GM18873 (cell line): Measurements from ENCODE around the gene APEH.

ENCODE experiments used
- ATAC-seq: cut with Tn5 transposase; IDR thresholded peaks from one replicate; pipeline ENCODE4 v1.9.1; 2021; ENCODE audit warnings: mild to moderate bottlenecking, moderate library complexity, moderate number of reproducible peaks; ENCODE audit not compliant: unreplicated experiment, low FRiP score

The APEH gene

DNA sequence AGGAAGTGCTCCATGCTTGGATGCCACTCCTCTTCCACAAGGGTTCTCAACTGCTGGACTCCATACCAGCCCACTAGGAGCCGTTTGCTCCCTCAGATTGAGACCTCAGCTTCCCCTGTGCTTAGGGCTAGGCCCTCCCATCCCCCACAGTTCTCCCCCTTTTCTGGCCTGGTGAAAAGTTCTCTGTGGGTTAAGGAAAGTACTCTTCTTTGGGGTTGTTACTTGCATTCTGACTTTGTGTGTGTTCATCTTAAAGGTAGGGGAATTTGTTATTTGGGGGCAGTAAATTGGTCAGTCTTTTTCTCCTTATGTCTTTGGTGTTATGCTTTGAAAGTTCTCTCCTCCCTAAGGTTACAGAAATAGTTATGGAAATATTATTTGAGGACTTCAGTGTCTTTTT is 24.0 kb upstream of the APEH start:
- no peak for ATAC-seq

- no peak for ATAC-seq
Measured at GRCh38 chr3:49650637-49651036, 23.5 kb upstream of the APEH start.

GRCh38 chr3:49652218-49652902 is 21.8 kb upstream of the APEH start:
- ATAC-seq: no peak

DNA sequence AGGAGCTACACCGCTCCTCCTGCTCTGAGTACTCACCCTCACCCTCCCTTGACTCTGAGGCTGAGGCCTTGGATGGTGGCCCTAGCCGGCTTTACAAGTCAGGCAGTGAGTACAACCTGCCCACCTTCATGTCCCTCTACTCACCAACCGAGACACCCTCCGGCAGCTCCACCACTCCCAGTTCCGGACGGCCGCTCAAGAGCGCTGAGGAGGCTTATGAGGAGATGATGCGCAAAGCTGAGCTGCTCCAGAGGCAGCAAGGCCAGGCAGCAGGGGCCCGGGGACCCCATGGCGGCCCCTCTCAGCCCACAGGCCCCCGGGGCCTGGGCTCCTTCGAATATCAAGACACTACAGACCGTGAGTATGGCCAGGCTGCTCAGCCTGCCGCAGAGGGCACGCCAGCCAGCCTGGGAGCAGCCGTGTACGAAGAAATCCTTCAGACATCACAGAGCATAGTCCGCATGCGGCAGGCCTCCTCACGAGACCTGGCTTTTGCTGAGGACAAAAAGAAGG is 21.2 kb upstream of the APEH start:
- ATAC-seq: no peak

- ATAC-seq: no peak
Measured at GRCh38 chr3:49653621-49654020, 20.5 kb upstream of the APEH start.

DNA sequence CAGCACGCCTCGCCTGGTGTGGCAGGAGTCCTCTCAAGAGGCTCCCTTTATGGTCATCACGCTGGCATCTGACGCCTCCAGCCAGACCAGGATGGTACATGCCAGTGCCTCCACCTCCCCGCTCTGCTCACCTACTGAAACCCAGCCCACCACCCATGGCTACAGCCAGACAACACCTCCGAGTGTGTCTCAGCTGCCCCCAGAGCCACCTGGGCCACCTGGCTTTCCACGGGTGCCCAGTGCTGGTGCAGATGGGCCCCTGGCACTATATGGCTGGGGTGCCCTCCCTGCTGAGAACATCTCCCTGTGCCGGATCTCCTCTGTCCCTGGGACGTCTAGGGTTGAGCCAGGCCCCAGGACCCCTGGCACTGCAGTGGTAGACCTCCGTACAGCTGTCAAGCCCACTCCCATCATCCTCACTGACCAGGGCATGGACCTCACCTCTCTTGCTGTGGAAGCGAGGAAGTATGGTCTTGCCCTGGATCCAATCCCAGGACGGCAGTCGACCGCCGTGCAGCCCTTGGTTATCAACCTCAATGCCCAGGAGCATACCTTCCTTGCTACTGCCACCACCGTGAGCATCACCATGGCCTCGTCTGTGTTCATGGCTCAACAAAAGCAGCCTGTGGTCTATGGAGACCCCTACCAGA is 19.9 kb upstream of the APEH start:
- no peak for ATAC-seq

DNA sequence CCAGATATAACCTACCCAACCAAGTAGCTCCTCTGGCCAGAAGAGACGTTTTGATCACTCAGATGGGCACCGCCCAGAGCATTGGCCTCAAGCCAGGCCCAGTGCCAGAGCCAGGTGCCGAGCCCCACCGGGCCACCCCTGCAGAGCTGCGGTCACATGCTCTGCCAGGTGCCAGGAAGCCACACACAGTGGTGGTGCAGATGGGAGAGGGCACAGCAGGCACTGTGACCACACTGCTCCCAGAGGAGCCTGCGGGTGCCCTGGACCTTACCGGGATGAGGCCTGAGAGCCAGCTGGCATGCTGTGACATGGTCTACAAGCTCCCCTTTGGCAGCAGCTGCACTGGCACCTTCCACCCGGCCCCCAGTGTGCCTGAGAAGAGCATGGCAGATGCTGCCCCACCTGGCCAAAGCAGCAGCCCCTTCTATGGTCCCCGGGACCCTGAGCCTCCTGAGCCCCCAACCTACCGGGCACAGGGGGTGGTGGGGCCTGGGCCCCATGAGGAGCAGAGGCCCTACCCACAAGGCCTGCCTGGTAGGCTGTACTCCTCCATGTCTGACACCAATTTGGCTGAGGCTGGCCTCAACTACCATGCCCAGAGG is 19.1 kb upstream of the APEH start:
- no peak for ATAC-seq

DNA sequence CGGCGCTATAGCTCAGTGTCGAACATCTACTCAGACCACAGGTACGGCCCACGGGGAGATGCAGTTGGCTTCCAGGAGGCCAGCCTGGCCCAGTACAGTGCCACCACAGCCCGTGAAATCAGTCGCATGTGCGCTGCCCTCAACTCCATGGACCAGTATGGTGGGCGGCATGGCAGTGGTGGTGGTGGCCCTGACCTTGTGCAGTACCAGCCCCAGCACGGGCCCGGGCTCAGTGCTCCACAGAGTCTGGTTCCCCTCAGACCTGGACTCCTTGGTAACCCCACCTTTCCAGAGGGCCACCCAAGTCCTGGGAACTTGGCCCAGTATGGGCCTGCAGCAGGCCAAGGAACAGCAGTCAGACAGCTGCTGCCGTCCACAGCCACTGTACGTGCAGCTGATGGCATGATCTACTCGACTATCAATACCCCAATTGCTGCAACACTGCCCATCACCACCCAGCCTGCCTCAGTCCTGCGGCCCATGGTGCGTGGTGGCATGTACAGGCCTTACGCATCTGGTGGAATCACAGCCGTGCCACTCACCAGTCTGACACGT is 18.3 kb upstream of the APEH start:
- ATAC-seq: no peak

DNA sequence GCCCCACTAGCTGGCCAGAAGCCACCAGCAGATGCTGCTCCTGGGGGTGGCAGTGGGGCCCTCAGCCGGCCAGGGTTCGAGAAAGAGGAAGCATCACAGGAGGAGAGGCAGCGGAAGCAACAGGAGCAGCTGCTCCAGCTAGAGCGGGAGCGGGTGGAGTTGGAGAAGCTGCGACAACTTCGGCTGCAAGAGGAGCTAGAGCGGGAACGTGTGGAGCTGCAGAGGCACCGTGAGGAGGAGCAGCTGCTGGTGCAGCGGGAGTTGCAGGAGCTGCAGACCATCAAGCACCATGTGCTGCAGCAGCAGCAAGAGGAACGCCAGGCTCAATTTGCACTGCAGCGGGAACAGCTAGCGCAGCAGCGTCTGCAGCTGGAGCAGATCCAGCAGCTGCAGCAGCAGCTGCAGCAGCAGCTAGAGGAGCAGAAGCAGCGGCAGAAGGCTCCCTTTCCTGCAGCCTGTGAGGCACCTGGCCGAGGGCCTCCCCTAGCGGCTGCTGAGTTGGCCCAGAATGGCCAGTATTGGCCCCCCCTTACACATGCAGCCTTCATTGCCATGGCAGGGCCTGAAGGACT is 17.5 kb upstream of the APEH start:
- ATAC-seq: no peak

DNA sequence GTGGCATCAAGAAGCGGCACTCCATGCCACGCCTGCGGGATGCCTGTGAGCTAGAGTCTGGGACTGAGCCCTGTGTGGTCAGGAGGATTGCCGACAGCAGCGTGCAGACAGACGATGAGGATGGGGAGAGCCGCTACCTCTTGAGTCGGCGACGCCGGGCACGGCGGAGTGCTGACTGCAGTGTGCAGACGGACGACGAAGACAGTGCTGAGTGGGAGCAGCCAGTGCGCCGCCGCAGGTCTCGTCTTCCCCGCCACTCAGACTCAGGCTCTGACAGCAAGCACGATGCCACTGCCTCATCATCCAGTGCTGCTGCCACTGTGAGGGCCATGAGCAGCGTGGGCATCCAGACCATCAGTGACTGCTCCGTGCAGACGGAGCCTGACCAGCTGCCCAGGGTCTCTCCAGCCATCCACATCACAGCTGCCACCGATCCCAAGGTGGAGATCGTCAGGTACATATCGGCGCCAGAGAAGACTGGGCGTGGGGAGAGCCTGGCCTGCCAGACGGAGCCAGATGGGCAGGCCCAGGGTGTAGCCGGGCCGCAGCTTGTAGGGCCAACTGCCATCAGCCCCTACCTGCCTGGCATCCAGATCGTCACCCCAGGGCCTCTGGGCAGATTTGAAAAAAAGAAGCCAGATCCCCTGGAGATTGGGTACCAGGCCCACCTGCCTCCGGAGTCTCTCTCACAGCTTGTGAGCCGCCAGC is 16.8 kb upstream of the APEH start:
- no peak for ATAC-seq

- ATAC-seq: no peak
Measured at GRCh38 chr3:49658711-49659110, 15.4 kb upstream of the APEH start.

GRCh38 chr3:49659756-49660155 is 14.4 kb upstream of the APEH start:
- ATAC-seq: no peak

DNA sequence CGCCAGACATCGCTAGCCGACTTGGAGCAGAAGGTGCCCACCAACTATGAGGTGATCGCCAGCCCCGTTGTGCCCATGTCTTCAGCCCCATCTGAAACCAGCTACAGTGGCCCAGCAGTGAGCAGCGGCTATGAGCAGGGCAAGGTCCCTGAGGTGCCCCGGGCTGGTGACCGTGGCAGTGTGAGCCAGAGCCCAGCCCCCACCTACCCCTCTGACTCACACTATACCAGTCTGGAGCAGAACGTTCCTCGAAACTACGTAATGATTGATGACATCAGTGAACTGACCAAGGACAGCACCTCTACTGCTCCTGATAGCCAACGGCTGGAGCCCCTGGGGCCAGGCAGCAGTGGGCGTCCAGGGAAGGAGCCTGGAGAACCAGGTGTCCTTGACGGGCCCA is 12.9 kb upstream of the APEH start:
- ATAC-seq: no peak

DNA sequence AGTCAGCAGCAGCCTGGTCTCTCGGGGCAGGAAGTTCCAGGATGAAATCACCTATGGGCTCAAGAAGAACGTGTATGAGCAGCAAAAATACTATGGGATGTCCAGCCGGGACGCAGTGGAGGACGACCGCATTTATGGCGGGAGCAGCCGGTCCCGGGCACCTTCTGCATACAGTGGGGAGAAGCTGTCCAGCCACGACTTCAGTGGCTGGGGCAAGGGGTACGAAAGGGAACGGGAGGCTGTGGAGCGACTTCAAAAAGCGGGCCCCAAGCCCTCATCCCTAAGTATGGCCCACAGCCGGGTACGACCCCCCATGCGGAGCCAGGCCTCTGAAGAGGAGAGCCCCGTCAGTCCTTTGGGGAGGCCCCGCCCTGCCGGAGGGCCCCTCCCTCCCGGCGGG is 12.1 kb upstream of the APEH start:
- no peak for ATAC-seq

DNA sequence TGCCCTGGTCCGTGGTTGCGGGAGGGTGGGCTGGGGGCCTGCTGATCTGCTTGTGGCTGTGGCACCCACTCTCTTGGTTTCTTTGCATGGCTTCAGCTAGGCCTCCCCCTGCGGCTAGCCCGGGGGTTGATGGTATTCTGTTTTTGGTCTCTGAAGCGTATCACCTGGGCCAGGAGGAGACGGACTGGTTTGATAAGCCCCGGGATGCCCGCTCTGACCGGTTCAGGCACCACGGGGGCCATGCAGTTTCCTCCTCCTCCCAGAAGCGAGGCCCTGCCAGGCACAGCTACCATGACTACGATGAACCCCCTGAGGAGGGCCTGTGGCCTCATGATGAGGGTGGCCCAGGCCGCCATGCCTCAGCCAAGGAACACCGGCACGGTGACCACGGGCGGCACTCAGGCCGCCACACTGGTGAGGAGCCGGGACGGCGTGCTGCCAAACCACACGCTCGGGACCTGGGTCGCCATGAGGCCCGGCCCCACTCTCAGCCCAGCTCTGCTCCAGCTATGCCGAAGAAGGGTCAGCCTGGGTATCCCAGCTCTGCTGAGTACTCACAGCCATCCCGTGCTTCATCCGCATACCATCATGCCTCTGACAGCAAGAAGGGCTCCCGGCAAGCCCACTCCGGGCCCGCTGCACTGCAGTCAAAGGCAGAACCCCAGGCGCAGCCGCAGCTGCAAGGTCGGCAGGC is 11.3 kb upstream of the APEH start:
- ATAC-seq: no peak

DNA sequence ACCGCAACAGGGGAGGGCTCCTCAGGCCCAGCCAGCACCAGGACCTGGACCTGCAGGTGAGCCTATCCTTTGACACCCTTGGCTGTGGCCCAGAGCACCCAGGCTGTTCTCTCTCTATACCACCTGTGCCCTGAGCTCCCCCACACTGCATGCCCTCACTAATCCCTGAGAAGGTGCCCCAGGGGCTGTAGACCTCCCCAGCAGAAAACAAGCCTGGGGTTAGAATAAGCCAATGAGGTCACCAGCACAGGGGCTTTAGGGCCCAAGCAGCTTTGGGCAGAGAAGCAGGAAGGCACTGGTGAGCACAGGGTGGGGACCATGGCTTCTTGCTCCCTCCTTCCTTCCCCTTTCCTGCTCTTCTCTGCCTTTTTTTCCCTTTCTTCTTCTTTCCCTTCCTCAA is 10.3 kb upstream of the APEH start:
- ATAC-seq: no peak

DNA sequence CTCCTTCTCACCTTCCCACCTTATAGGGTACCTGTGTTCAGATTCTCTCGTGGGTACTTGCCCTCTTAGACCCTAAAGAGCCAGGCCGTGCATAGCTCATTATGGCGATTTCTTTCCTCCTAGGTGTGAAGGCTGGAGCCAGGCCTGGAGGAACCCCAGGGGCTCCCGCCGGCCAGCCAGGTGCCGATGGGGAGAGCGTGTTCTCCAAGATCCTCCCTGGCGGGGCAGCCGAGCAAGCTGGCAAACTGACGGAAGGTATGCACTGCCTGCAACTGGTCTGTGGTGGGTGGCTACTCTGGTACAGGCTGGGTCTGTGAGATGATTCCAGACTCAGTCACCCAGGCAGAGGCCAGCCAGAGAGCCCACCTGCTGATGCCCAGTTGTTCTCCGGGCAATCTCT is 9.9 kb upstream of the APEH start:
- no peak for ATAC-seq

- ATAC-seq: no peak
Measured at GRCh38 chr3:49665822-49666519, 8.2 kb upstream of the APEH start.

GRCh38 chr3:49666592-49666991 is 7.6 kb upstream of the APEH start:
- ATAC-seq: no peak
